Measurements from ENCODE around the gene OR2M2.

Gene OR2M2

GRCh38 chr1:248144513-248145198 is 30.0 kb upstream of the OR2M2 start, which contains the start of gene OR2M5:
Gene OR2M5, plus strand, starts transcription at chr1:248145148. Its CDS starts 0 bp downstream, at chr1:248145148.
- TF ChIP-seq, protein P1, sequence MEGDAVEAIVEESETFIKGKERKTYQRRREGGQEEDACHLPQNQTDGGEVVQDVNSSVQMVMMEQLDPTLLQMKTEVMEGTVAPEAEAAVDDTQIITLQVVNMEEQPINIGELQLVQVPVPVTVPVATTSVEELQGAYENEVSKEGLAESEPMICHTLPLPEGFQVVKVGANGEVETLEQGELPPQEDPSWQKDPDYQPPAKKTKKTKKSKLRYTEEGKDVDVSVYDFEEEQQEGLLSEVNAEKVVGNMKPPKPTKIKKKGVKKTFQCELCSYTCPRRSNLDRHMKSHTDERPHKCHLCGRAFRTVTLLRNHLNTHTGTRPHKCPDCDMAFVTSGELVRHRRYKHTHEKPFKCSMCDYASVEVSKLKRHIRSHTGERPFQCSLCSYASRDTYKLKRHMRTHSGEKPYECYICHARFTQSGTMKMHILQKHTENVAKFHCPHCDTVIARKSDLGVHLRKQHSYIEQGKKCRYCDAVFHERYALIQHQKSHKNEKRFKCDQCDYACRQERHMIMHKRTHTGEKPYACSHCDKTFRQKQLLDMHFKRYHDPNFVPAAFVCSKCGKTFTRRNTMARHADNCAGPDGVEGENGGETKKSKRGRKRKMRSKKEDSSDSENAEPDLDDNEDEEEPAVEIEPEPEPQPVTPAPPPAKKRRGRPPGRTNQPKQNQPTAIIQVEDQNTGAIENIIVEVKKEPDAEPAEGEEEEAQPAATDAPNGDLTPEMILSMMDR (IDR thresholded peaks at IDR 0.05; ENCODE audit: insufficient read depth, low read length, poor library complexity, severe bottlenecking): no peak
- Histone ChIP-seq H3K4me3 (replicated peaks; ENCODE audit: low read depth, low read length) (no peak within 1 kb of the TSS), H3K27me3 (replicated peaks; ENCODE audit: control insufficient read depth, insufficient read depth, low read length) (no peaks in the 10 kb centered on the region), H3K36me3 (ENCODE audit: control insufficient read depth, insufficient read depth, low read length) (no peaks in the 10 kb centered on the region)
- DNase-seq (ENCODE audit: extremely low read depth, insufficient read length): no peak

- DNase-seq (ENCODE audit: extremely low read depth, insufficient read length): no peak
- no peak overlapping the region for H3K4me3 ChIP-seq (replicated peaks; ENCODE audit: low read depth, low read length)
- TF ChIP-seq, protein P1 (IDR thresholded peaks at IDR 0.05; ENCODE audit: insufficient read depth, low read length, poor library complexity, severe bottlenecking): no peak
- no peaks in the 10 kb centered on the region for H3K27me3 ChIP-seq (replicated peaks; ENCODE audit: control insufficient read depth, insufficient read depth, low read length)
- no peaks in the 10 kb centered on the region for H3K36me3 ChIP-seq (ENCODE audit: control insufficient read depth, insufficient read depth, low read length)
Measured at GRCh38 chr1:248152056-248152827, 22.4 kb upstream of the OR2M2 start.

- TF ChIP-seq, protein P1 (IDR thresholded peaks at IDR 0.05; ENCODE audit: insufficient read depth, low read length, poor library complexity, severe bottlenecking): no peak
- Histone ChIP-seq H3K36me3 (ENCODE audit: control insufficient read depth, insufficient read depth, low read length) (no peaks in the 10 kb centered on the region), H3K4me3 (replicated peaks; ENCODE audit: low read depth, low read length) (no peak overlapping the region), H3K27me3 (replicated peaks; ENCODE audit: control insufficient read depth, insufficient read depth, low read length) (no peaks in the 10 kb centered on the region)
- DNase-seq (ENCODE audit: extremely low read depth, insufficient read length): no peak
Measured at GRCh38 chr1:248155927-248156326, 18.7 kb upstream of the OR2M2 start.

DNA sequence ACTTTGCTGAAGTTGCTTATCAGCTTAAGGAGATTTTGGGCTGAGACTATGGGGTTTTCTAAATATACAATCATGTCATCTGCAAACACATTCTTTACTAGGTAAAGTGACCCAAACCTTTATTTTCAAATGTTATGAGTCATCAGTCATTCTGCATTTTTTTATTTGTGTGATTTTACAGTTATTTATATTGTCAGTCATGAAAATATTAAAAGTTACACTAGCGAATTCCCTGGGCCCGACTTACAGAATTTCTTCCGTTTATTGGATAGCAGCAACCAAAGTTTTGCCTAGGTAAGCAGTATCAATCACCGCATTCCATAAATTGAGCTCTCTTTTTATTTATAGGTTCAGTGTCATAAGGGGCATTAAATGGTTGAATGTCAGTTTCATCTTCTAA is 15.9 kb upstream of the OR2M2 start:
- H3K36me3 ChIP-seq (ENCODE audit: control insufficient read depth, insufficient read depth, low read length): no peaks in the 10 kb centered on the region
- TF ChIP-seq, protein P1 (IDR thresholded peaks at IDR 0.05; ENCODE audit: insufficient read depth, low read length, poor library complexity, severe bottlenecking): no peak
- H3K27me3 ChIP-seq (replicated peaks; ENCODE audit: control insufficient read depth, insufficient read depth, low read length): no peaks in the 10 kb centered on the region
- no peak overlapping the region for H3K4me3 ChIP-seq (replicated peaks; ENCODE audit: low read depth, low read length)
- DNase-seq (ENCODE audit: extremely low read depth, insufficient read length): no peak

GRCh38 chr1:248164031-248164430 is 10.6 kb upstream of the OR2M2 start:
- Histone ChIP-seq H3K36me3 (ENCODE audit: control insufficient read depth, insufficient read depth, low read length) (no peaks in the 10 kb centered on the region), H3K27me3 (replicated peaks; ENCODE audit: control insufficient read depth, insufficient read depth, low read length) (no peaks in the 10 kb centered on the region), H3K4me3 (replicated peaks; ENCODE audit: low read depth, low read length) (no peak overlapping the region)
- no peak for DNase-seq (ENCODE audit: extremely low read depth, insufficient read length)
- TF ChIP-seq, protein P1 (IDR thresholded peaks at IDR 0.05; ENCODE audit: insufficient read depth, low read length, poor library complexity, severe bottlenecking): no peak

Measured in GM06990 (cell line).